MV-4-11 (cell line): ENCODE measurements around the gene CX3CR1.
"Not testable (repeated sequence)": the region's sequence is repeated elsewhere in the genome, so short reads cannot be mapped to it uniquely, and the experiment has no call there.

Experiments
- DNase-seq: peaks from one replicate; lab custom pipeline; 2025; lab: John Stamatoyannopoulos, UW

Gene CX3CR1

GRCh38 chr3:39279745-39280517, at the start of gene CX3CR1:
Gene CX3CR1, minus strand, starts transcription at chr3:39280036. Its CDS starts 13,527 bp downstream, at chr3:39266509.
- DNase-seq: peak; percentile 60

GRCh38 chr3:39329493-39329892, 49.7 kb upstream of the CX3CR1 start, which contains the start of gene CCR8:
Gene CCR8, plus strand, starts transcription at chr3:39329709. Its CDS starts 2,623 bp downstream, at chr3:39332332.
- no peak for DNase-seq

- DNase-seq: no peak
Measured at GRCh38 chr3:39327746-39328349, 48.0 kb upstream of the CX3CR1 start.

GRCh38 chr3:39327053-39327745, 47.4 kb upstream of the CX3CR1 start:
- DNase-seq: no peak

- no peak for DNase-seq
Measured at GRCh38 chr3:39325236-39325635, 45.4 kb upstream of the CX3CR1 start.

- DNase-seq: peak; percentile 14
Measured at GRCh38 chr3:39323494-39323893, 43.7 kb upstream of the CX3CR1 start.

GRCh38 chr3:39322936-39323335, 43.1 kb upstream of the CX3CR1 start:
- no peak for DNase-seq

- DNase-seq: not testable (repeated sequence)
Measured at GRCh38 chr3:39322209-39322715, 42.4 kb upstream of the CX3CR1 start.

GRCh38 chr3:39321574-39321983, 41.7 kb upstream of the CX3CR1 start:
- not testable (repeated sequence) for DNase-seq

- no peak for DNase-seq
Measured at GRCh38 chr3:39319249-39319648, 39.4 kb upstream of the CX3CR1 start.

- no peak for DNase-seq
Measured at GRCh38 chr3:39318301-39318700, 38.5 kb upstream of the CX3CR1 start.

- peak; percentile 73 for DNase-seq
Measured at GRCh38 chr3:39317571-39318169, 37.8 kb upstream of the CX3CR1 start.

GRCh38 chr3:39315420-39315819, 35.6 kb upstream of the CX3CR1 start:
- DNase-seq: no peak

- DNase-seq: no peak
Measured at GRCh38 chr3:39313289-39313688, 33.5 kb upstream of the CX3CR1 start.

GRCh38 chr3:39302178-39302577, 22.3 kb upstream of the CX3CR1 start:
- DNase-seq: no peak

GRCh38 chr3:39299279-39299678, 19.4 kb upstream of the CX3CR1 start:
- DNase-seq: no peak

GRCh38 chr3:39296197-39297077, 16.6 kb upstream of the CX3CR1 start:
- no peak for DNase-seq

GRCh38 chr3:39295184-39295775, 15.4 kb upstream of the CX3CR1 start:
- no peak for DNase-seq

- DNase-seq: no peak
Measured at GRCh38 chr3:39294446-39295183, 14.8 kb upstream of the CX3CR1 start.

GRCh38 chr3:39292961-39293360, 13.1 kb upstream of the CX3CR1 start:
- DNase-seq: no peak
